Measurements from ENCODE around the gene TRABD2B.

DNA sequence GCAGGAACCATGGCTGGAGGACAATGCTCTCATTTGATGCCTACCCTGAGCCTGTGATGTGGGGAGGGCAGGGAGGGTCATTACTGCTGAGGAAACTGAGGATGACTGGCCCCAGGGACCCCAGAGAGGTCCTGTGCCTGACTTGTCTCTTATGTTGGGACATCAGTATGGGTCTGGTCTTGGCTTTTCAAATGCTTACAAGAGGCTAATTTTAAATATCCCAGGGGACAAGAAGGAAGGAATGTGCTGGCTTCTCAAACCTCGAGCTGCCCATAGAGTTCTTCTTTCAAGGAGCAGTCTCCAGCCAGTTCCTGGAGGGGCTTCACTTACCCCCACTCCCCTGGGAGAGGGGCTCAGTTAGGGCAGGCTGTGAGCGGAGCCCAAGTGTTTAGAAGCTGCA, 168.2 kb downstream of the TRABD2B start:
- TF ChIP-seq EZH2 (IDR thresholded peaks at IDR 0.05) (no peak), SRF (IDR thresholded peaks at IDR 0.05; ENCODE audit: low read depth) (no peak), RAD21 (IDR thresholded peaks at IDR 0.05; ENCODE audit: low read depth) (no peak), TCF7L2 (IDR thresholded peaks at IDR 0.05; ENCODE audit: borderline replicate concordance, extremely low read depth, insufficient read depth, insufficient read length) (no peak), POLR2AphosphoS5 (IDR thresholded peaks at IDR 0.05; ENCODE audit: low read depth, low read length) (no peak)
- TF ChIP-seq, protein P1, sequence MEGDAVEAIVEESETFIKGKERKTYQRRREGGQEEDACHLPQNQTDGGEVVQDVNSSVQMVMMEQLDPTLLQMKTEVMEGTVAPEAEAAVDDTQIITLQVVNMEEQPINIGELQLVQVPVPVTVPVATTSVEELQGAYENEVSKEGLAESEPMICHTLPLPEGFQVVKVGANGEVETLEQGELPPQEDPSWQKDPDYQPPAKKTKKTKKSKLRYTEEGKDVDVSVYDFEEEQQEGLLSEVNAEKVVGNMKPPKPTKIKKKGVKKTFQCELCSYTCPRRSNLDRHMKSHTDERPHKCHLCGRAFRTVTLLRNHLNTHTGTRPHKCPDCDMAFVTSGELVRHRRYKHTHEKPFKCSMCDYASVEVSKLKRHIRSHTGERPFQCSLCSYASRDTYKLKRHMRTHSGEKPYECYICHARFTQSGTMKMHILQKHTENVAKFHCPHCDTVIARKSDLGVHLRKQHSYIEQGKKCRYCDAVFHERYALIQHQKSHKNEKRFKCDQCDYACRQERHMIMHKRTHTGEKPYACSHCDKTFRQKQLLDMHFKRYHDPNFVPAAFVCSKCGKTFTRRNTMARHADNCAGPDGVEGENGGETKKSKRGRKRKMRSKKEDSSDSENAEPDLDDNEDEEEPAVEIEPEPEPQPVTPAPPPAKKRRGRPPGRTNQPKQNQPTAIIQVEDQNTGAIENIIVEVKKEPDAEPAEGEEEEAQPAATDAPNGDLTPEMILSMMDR (IDR thresholded peaks at IDR 0.05 in 2 of 3, conservative IDR thresholded peaks at IDR 0.05 in 1 of 3; ENCODE audit: borderline replicate concordance in 1 of 3, insufficient read depth in 1 of 3, low read depth in 2 of 3, low read length in 2 of 3) = no peak

Measured in HCT116 (cell line).